HG03060 (cell line): ENCODE data around the gene APOBEC3B.
"Not testable (repeated sequence)": the region's sequence is repeated elsewhere in the genome, so short reads cannot be mapped to it uniquely, and the experiment has no call there.

Experiments
- ATAC-seq: cut with Tn5 transposase; IDR thresholded peaks from one replicate; pipeline ENCODE4 v1.9.1; 2021; ENCODE audit warnings: low read depth, moderate number of reproducible peaks; ENCODE audit not compliant: unreplicated experiment

The APOBEC3B gene

GRCh38 chr22:38950527-38951295 lies 31.4 kb upstream of the APOBEC3B start:
- ATAC-seq: no peak

GRCh38 chr22:38951734-38952133 lies 30.4 kb upstream of the APOBEC3B start:
- ATAC-seq: no peak

GRCh38 chr22:38952281-38952993 lies 29.7 kb upstream of the APOBEC3B start:
- no peak for ATAC-seq

GRCh38 chr22:38953091-38953490 lies 29.1 kb upstream of the APOBEC3B start:
- ATAC-seq: no peak

- no peak for ATAC-seq
Measured at GRCh38 chr22:38953577-38954413, 28.4 kb upstream of the APOBEC3B start.

GRCh38 chr22:38954414-38955043 lies 27.6 kb upstream of the APOBEC3B start:
- no peak for ATAC-seq

- no peak for ATAC-seq
Measured at GRCh38 chr22:38955250-38955905, 26.8 kb upstream of the APOBEC3B start.

- no peak for ATAC-seq
Measured at GRCh38 chr22:38955926-38956325, 26.2 kb upstream of the APOBEC3B start.

- no peak for ATAC-seq
Measured at GRCh38 chr22:38956551-38956950, 25.6 kb upstream of the APOBEC3B start.

- no peak for ATAC-seq
Measured at GRCh38 chr22:38957046-38957770, 24.9 kb upstream of the APOBEC3B start, which contains the start of gene APOBEC3A. Gene APOBEC3A, plus strand, starts transcription at chr22:38957609. Its CDS starts 83 bp downstream, at chr22:38957692.

- no peak for ATAC-seq
Measured at GRCh38 chr22:38957808-38958650, 24.1 kb upstream of the APOBEC3B start.

- ATAC-seq: not testable (repeated sequence)
Measured at GRCh38 chr22:38958651-38958943, 23.6 kb upstream of the APOBEC3B start.

GRCh38 chr22:38959590-38959989 lies 22.6 kb upstream of the APOBEC3B start:
- ATAC-seq: no peak

- not testable (repeated sequence) for ATAC-seq
Measured at GRCh38 chr22:38960673-38961072, 21.5 kb upstream of the APOBEC3B start.

GRCh38 chr22:38963291-38963738 lies 18.8 kb upstream of the APOBEC3B start:
- not testable (repeated sequence) for ATAC-seq

GRCh38 chr22:38963872-38964271 lies 18.3 kb upstream of the APOBEC3B start:
- no peak for ATAC-seq

GRCh38 chr22:38964306-38964705 lies 17.8 kb upstream of the APOBEC3B start:
- ATAC-seq: no peak

GRCh38 chr22:38964989-38965388 lies 17.2 kb upstream of the APOBEC3B start:
- ATAC-seq: no peak
